Sigmoid colon (tissue), 4 donors: ENCODE measurements around the gene SRD5A1.

Source experiments
- POLR2A ChIP-seq, 2 donors: fragments of 450-650 bp; IDR thresholded peaks; one replicate each; pipeline ENCODE4 v1.6.1; 2016; ENCODE audit warnings: antibody characterized with exemption in 2 of 2, mild to moderate bottlenecking in 2 of 2, moderate library complexity in 2 of 2
- POLR2AphosphoS5 ChIP-seq, 4 donors: sonication (generic); formaldehyde crosslinking; IDR thresholded peaks; one replicate each; pipeline ENCODE4 v1.6.1; 2017; ENCODE audit warnings: antibody characterized with exemption in 4 of 4
- TF ChIP-seq, protein P1 (sequence below), 4 experiments: fragments of 450-650 bp in 3 of 4; fragments of 200-600 bp in 1 of 4; IDR thresholded peaks; one replicate each; pipeline ENCODE4 v1.5.1; 2016 to 2019; ENCODE audit warnings: antibody characterized with exemption in 4 of 4, mild to moderate bottlenecking in 3 of 4, moderate library complexity in 2 of 4

DNA sequence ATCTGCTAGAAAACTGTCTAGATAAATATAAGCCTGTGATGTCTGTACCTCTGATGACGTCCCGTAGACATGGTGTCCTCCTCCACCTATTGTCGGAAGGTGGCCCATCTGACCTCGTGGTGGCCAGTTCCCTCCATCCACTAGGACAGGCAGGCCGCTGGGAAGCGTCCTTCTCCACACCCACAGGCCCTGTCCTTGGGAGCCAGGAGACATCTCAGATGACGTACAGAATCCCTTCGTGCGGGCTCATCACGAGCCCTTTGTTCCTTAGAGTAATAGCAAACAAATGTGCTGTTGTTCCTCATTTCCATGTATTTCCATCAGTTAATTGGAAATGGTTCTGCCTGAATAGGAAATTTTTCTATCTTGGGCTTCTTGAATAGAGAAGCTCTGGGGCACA, 41.6 kb downstream of the SRD5A1 start:
- TF ChIP-seq, protein P1, sequence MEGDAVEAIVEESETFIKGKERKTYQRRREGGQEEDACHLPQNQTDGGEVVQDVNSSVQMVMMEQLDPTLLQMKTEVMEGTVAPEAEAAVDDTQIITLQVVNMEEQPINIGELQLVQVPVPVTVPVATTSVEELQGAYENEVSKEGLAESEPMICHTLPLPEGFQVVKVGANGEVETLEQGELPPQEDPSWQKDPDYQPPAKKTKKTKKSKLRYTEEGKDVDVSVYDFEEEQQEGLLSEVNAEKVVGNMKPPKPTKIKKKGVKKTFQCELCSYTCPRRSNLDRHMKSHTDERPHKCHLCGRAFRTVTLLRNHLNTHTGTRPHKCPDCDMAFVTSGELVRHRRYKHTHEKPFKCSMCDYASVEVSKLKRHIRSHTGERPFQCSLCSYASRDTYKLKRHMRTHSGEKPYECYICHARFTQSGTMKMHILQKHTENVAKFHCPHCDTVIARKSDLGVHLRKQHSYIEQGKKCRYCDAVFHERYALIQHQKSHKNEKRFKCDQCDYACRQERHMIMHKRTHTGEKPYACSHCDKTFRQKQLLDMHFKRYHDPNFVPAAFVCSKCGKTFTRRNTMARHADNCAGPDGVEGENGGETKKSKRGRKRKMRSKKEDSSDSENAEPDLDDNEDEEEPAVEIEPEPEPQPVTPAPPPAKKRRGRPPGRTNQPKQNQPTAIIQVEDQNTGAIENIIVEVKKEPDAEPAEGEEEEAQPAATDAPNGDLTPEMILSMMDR (IDR thresholded peaks at IDR 0.05): no peak
- TF ChIP-seq POLR2A (IDR thresholded peaks at IDR 0.05): no peak
- no peak for TF ChIP-seq POLR2AphosphoS5 (IDR thresholded peaks at IDR 0.05)
